ENCODE measurements around the gene MAGI1.

DNA sequence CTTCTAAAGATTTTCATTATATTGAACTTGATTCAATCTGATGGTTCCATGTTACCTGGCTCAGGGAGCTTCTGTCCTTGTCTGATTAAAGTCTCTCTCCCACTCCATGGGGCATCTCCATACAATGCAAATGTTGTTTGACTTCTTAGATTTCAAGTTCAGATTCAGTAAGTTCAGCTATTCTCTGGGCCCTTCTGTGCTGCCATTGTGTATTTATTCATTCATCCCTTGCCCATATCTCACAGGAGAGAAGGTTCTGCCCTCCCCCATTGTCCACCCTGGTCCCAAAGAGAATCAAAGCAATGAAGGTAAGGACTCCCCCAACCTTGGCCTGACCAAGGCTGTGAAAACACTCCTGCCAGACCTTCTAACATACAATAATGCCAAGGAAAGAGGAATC is 669.9 kb downstream of the MAGI1 start:
- TF ChIP-seq, protein P1, sequence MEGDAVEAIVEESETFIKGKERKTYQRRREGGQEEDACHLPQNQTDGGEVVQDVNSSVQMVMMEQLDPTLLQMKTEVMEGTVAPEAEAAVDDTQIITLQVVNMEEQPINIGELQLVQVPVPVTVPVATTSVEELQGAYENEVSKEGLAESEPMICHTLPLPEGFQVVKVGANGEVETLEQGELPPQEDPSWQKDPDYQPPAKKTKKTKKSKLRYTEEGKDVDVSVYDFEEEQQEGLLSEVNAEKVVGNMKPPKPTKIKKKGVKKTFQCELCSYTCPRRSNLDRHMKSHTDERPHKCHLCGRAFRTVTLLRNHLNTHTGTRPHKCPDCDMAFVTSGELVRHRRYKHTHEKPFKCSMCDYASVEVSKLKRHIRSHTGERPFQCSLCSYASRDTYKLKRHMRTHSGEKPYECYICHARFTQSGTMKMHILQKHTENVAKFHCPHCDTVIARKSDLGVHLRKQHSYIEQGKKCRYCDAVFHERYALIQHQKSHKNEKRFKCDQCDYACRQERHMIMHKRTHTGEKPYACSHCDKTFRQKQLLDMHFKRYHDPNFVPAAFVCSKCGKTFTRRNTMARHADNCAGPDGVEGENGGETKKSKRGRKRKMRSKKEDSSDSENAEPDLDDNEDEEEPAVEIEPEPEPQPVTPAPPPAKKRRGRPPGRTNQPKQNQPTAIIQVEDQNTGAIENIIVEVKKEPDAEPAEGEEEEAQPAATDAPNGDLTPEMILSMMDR (conservative IDR thresholded peaks at IDR 0.05; ENCODE audit: low read length): no peak
- TF ChIP-seq EZH2phosphoT487 (IDR thresholded peaks at IDR 0.05; ENCODE audit: borderline replicate concordance): no peak

All from Loucy (cell line).